NCI-H510A (cell line): ENCODE data around the gene RPAP2.

Experiments
- DNase-seq: peaks from one replicate; lab custom pipeline; 2025; lab: John Stamatoyannopoulos, UW

The RPAP2 gene

DNA sequence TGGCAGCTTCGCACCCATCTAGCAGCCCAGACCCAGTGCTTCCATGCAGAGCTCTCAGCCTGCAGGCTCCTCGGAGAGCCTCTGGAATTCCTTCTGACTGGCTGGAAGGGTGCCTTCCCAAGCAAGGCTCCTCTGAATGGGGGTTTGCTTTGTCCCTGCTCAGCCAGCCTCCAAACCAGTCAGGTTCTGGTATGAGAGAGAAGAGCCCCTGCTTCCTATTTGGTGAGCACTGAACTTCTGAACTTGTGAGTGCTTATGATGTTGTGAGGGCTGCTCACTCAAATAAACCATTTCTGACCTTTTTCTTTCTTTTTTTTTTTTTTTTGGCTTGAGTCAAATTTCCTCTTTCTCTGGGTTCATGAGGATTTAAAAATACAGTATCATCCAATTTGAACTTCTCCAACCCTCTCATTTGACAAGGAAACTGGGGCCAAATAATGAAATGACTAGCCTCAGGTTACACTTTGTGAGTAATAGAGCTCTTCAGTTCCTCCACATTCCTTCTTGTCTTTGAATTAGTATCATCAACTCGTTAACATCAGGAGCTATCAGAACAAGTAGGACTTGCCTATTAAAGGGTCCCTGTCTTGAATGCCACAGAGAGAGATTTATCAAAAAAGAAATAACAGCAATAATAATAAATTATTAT is 148.3 kb downstream of the RPAP2 start:
- DNase-seq = no peak

DNA sequence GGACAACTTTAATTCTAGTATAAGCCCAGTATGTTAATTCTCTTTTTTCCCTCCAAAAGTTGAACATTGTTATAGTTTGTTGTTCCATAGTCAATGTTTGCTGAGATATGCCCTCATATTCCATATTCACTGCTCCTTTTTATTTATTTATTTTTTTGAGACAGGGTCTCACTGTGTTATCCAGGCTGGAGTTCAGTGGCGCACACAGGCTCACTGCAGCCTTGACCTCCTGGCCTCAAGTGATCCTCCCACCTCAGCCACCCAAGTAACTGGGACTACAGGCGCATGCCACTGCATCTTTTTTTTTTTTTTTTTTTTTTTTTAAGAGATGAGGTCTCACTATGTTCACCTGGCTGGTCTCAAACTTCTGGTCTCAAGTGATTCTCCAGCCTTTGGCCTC is 149.1 kb downstream of the RPAP2 start:
- DNase-seq = no peak
